HAP-1 (cell line): ENCODE measurements around the gene TEKT5.
"Not testable (repeated sequence)": the region's sequence is repeated elsewhere in the genome, so short reads cannot be mapped to it uniquely, and the experiment has no call there.

ENCODE experiments used
- DNase-seq, 2 experiments: peaks; one replicate each; pipeline ENCODE4 v3.0.0-alpha.2; 2016 to 2020; ENCODE audit warnings: low spot score in 2 of 2
- H3K27me3 ChIP-seq: fragments of 250-450 bp; sonication (Bioruptor Pico); 2 replicates; pipeline ENCODE4 v1.5.1; 2020; ENCODE audit warnings: low read depth, mild to moderate bottlenecking, moderate library complexity
- H3K36me3 ChIP-seq: fragments of 250-450 bp; sonication (Bioruptor Pico); replicated peaks from 2 replicates; pipeline ENCODE4 v1.5.1; 2020; ENCODE audit warnings: mild to moderate bottlenecking
- H3K4me1 ChIP-seq: fragments of 250-450 bp; sonication (Bioruptor Pico); 2 replicates; pipeline ENCODE4 v1.5.1; 2020; ENCODE audit warnings: mild to moderate bottlenecking
- H3K4me3 ChIP-seq: fragments of 250-450 bp; sonication (Bioruptor Pico); 2 replicates; pipeline ENCODE4 v1.5.1; 2020; ENCODE audit warnings: mild to moderate bottlenecking, moderate library complexity
- H3K9me3 ChIP-seq: fragments of 250-450 bp; sonication (Bioruptor Pico); 2 replicates; pipeline ENCODE4 v1.5.1; 2020; ENCODE audit warnings: mild to moderate bottlenecking, moderate library complexity
- in situ Hi-C: fragments of 300-500 bp; cut with MboI; formaldehyde crosslinking; loops from 3 replicates; pipeline ENCODE4 v1.14.3; 2020; ENCODE audit warnings: low sequenced_read_pairs, inconsistent platforms, mixed read lengths

The TEKT5 gene

GRCh38 chr16:10694830-10695229, at the start of gene TEKT5:
TSS of gene TEKT5 (minus strand) at chr16:10694930. CDS start at chr16:10694873, 57 bp downstream.
- no peaks in the 10 kb centered on the region for H3K9me3 ChIP-seq
- H3K27me3 ChIP-seq, result no peaks in the 10 kb centered on the region
- DNase-seq, result no peak
- H3K4me1 ChIP-seq, result no peaks in the 10 kb centered on the region
- H3K4me3 ChIP-seq, result no peak within 1 kb of the TSS
- in situ Hi-C loops, result no loop called here
- no peaks in the 10 kb centered on the region for H3K36me3 ChIP-seq

DNA sequence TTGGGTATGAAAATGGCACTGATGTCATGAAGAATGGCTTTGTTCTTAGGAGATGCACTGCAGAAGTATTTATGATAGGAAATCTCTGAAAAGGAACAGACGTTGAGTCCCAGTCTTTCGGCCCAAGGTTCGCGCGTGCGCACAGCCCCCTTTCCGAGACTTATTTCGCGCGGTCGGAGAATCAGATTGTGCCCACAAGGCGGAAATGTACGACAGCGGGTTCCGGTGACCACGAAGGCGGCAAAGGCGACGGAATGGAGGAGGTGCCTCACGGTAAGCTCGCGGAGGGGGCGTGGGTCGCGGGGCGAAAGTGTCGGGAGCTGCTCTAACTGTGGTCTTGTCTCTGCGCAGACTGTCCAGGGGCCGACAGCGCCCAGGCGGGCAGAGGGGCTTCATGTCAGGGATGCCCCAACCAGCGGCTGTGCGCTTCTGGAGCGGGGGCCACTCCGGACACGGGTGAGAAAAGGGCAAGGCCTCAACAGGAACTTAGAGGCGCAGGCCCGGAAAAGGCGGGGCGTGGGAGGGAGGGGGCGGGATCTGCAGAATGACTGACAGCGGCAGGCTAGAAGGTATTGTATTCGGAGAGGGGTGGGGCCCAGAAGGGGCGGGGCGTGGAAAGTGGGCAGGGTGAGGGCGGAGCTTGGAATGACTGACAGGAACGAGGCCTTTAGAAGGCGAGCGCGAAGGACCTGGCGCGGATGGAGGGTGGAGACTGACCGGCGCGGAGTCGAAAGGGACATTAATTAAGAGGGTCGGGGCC, 49.1 kb upstream of the TEKT5 start, which contains the start of gene NUBP1:
NUBP1 (plus strand) TSS at position 233 of the 760 bp plus-strand sequence; CDS start at position 255, 22 bp downstream.
- DNase-seq, result peak; percentile 86 to 98
- Histone ChIP-seq H3K9me3 (no peaks in the 10 kb centered on the region), H3K4me3 (peak within 1 kb of the TSS; percentile 71), H3K4me1 (peaks cover 10% of the 10 kb centered on the region), H3K36me3 (no peaks in the 10 kb centered on the region; the same call in 1 of the 2 replicates), H3K27me3 (no peaks in the 10 kb centered on the region)
- in situ Hi-C loops, result loop anchor here (5.0 to 10.0 kb wide), 2 partner anchors 181 to 231 kb away; no protein-coding TSS in a partner anchor

DNA sequence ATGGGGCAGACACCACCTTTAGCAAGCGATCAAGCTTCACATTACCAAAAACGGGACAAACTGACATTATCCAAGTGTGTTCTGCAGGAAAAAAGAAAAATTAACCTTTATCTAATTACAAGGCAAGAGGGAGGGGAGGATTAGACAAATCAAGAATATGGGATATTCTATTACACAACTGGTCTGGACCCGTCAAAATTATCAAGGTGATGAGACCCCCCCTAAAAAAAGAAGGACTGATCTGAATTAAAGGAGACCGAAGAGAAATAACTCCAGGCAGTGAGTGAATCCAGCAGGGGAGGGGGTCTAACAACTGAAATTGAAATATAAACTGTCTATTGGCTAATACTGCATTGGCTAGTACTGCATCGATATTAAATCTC, 48.5 kb upstream of the TEKT5 start:
- no peak for DNase-seq
- peak overlapping the region; percentile 71 for H3K4me3 ChIP-seq
- no peaks in the 10 kb centered on the region for H3K27me3 ChIP-seq
- in situ Hi-C loops, result loop anchor here (5.0 to 10.0 kb wide), 2 partner anchors 182 to 231 kb away; no protein-coding TSS in a partner anchor
- H3K36me3 ChIP-seq, result no peaks in the 10 kb centered on the region
- peaks cover 10% of the 10 kb centered on the region for H3K4me1 ChIP-seq
- H3K9me3 ChIP-seq, result no peaks in the 10 kb centered on the region

DNA sequence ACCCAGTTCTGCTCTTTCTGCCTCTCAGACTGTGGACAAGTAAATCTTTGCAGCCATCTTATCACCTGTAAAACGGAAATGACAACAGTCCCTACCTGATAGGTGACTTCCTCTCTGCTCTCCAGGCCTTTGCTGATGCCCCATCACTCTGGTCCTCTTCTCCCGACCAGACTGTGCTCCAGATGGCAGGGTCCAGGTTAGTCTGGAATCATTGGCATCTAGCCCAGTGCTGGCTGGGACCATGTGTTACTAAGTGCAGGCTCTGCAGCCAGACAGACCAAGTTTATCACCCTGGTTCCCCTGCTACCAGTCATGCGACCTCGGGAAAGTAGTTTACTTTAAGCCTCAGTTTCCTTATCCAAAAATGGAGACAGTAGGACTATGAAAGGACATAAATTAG, 47.1 kb upstream of the TEKT5 start:
- Histone ChIP-seq H3K9me3 (no peaks in the 10 kb centered on the region), H3K4me3 (no peak overlapping the region), H3K27me3 (no peaks in the 10 kb centered on the region), H3K4me1 (peaks cover 10% of the 10 kb centered on the region), H3K36me3 (no peaks in the 10 kb centered on the region)
- DNase-seq, result no peak
- in situ Hi-C loops, result loop anchor here (5.0 to 10.0 kb wide), 2 partner anchors 183 to 230 kb away; no protein-coding TSS in a partner anchor

GRCh38 chr16:10741249-10741648, 46.5 kb upstream of the TEKT5 start:
- not testable (repeated sequence) for H3K27me3 ChIP-seq, H3K4me3 ChIP-seq, H3K9me3 ChIP-seq, DNase-seq, H3K36me3 ChIP-seq
- in situ Hi-C loops, result loop anchor here (5.0 to 10.0 kb wide), 2 partner anchors 184 to 229 kb away; no protein-coding TSS in a partner anchor
- H3K4me1 ChIP-seq, result peaks cover 10% of the 10 kb centered on the region

DNA sequence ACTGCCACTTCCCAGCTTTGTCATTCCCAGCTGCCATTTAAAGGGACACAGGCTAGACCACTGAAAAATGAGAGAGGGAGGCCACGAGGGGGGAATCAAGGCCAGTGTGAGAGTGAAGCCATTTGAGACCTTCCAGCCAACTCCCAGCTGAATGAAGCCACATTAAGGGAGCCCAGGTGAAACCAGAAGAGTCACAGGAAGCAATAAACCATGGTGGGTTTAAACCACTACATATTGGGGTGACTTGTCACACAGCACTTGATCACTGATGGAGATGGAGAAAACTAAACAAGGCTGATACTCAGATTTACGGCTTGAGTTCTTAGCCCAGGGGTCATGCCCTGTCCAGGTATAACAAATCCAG, 46.1 kb upstream of the TEKT5 start:
- no peaks in the 10 kb centered on the region for H3K9me3 ChIP-seq
- no peak for DNase-seq
- no peaks in the 10 kb centered on the region for H3K27me3 ChIP-seq
- no peak overlapping the region for H3K4me3 ChIP-seq
- H3K36me3 ChIP-seq, result no peaks in the 10 kb centered on the region
- peaks cover 10% of the 10 kb centered on the region for H3K4me1 ChIP-seq
- in situ Hi-C loops, result loop anchor here (5.0 to 10.0 kb wide), 2 partner anchors 184 to 229 kb away; no protein-coding TSS in a partner anchor

- in situ Hi-C loops, result loop anchor here (5.0 to 10.0 kb wide), 3 partner anchors 185 to 488 kb away; no protein-coding TSS in a partner anchor
- Histone ChIP-seq H3K36me3 (no peaks in the 10 kb centered on the region), H3K4me1 (peaks cover 10% of the 10 kb centered on the region), H3K27me3 (no peaks in the 10 kb centered on the region), H3K9me3 (no peaks in the 10 kb centered on the region), H3K4me3 (no peak overlapping the region)
- no peak for DNase-seq
Measured at GRCh38 chr16:10740000-10740844, 45.5 kb upstream of the TEKT5 start.

DNA sequence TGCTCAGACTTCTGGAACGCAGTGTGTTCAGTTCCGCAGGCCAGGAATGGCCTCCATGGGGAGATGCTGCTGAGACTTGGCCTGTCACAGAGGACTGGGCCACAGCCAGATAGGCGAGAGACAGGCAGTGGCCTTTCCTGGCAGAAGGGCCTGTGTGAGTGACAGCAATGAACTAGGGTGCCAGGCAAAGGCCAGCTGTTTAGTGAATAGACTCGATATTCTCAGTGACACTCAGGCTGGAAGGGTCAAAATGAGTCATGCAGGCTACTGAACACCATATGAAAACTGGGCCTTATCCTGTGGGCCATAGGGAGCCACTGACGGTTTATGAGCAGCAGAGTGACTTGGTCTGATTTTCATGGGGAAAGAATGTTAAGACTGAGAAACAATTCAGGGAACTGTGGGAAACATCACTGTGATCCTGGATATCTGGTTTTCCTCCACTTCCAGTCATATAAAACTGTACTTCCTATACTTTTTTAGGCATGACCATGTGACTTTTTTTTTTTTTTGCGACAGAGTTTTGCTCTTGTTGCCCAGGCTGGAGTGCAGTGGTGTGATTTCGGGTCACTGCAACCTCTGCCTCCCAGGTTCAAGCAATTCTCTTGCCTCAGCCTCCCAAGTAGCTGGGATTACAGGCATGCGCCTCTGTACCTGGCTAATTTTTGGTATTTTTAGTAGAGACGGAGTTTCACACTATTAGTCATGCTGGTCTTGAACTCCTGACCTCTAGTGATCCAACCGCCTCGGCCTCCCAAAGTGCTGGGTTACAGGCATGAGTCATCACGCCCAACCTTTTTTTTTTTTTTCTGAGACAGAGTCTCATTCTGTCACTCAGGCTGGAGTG, 43.7 kb upstream of the TEKT5 start:
- no peak for DNase-seq
- H3K4me3 ChIP-seq, result no peak overlapping the region
- in situ Hi-C loops, result loop anchor here (5.0 kb wide), 1 partner anchor 486 kb away; no protein-coding TSS in a partner anchor
- H3K9me3 ChIP-seq, result no peaks in the 10 kb centered on the region
- H3K27me3 ChIP-seq, result no peaks in the 10 kb centered on the region
- no peaks in the 10 kb centered on the region for H3K36me3 ChIP-seq
- H3K4me1 ChIP-seq, result peaks cover 6% of the 10 kb centered on the region

GRCh38 chr16:10737068-10737625, 42.4 kb upstream of the TEKT5 start:
- H3K4me1 ChIP-seq, result no peaks in the 10 kb centered on the region
- peak; percentile 62 to 75 for DNase-seq
- in situ Hi-C loops, result loop anchor here (5.0 kb wide), 1 partner anchor 485 kb away; no protein-coding TSS in a partner anchor
- no peaks in the 10 kb centered on the region for H3K36me3 ChIP-seq
- H3K27me3 ChIP-seq, result no peaks in the 10 kb centered on the region
- no peaks in the 10 kb centered on the region for H3K9me3 ChIP-seq
- no peak overlapping the region for H3K4me3 ChIP-seq

DNA sequence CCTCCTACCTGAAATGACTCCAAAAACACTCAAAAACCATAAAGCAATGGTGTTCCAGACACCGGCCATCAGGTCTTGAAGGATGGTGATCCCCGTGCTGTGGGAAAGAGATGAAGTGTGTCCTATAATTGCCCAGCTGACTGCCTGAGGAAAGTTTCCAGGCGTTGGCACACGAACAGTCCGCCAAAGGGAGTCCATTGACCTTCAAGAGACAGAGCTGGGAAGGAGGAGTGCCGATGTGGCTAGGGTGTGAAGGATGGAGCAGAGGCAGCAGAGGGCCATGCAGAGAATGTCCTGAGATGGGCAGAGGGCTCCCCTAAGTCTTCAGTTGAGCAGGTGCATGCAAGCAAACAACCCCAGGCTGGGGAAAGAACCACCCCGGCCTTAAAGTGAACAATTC, 37.1 kb upstream of the TEKT5 start:
- Histone ChIP-seq H3K36me3 (no peaks in the 10 kb centered on the region), H3K4me1 (no peaks in the 10 kb centered on the region), H3K27me3 (no peaks in the 10 kb centered on the region), H3K4me3 (no peak overlapping the region), H3K9me3 (no peaks in the 10 kb centered on the region)
- in situ Hi-C loops, result no loop called here
- DNase-seq, result no peak

GRCh38 chr16:10729104-10730048, 34.6 kb upstream of the TEKT5 start:
- Histone ChIP-seq H3K9me3 (no peaks in the 10 kb centered on the region), H3K4me3 (no peak overlapping the region), H3K27me3 (peaks cover 4% of the 10 kb centered on the region; the same call in 1 of the 2 replicates), H3K4me1 (no peaks in the 10 kb centered on the region), H3K36me3 (no peaks in the 10 kb centered on the region)
- in situ Hi-C loops, result no loop called here
- DNase-seq, result no peak
